GM12891 (cell line): ENCODE data around the gene GRIK1.

Experiments used
- PAX5 ChIP-seq: IDR thresholded peaks from 2 replicates; pipeline ENCODE4 v1.6.1; 2011; ENCODE audit warnings: low read length, moderate library complexity, mild to moderate bottlenecking; ENCODE audit not compliant: insufficient read depth, severe bottlenecking
- POLR2A ChIP-seq: IDR thresholded peaks from 2 replicates; pipeline ENCODE4 v1.6.1; 2011; ENCODE audit warnings: low read depth, low read length, control low read depth
- POLR2AphosphoS5 ChIP-seq: IDR thresholded peaks from 2 replicates; pipeline ENCODE4 v1.6.1; 2011; ENCODE audit warnings: low read depth, low read length, control low read depth
- POU2F2 ChIP-seq: IDR thresholded peaks from 2 replicates; pipeline ENCODE4 v1.6.1; 2011; ENCODE audit warnings: low read depth, mild to moderate bottlenecking, control low read depth, low read length, moderate library complexity
- SPI1 ChIP-seq: IDR thresholded peaks from 2 replicates; pipeline ENCODE4 v1.6.1; 2011; ENCODE audit warnings: low read depth, low read length, control low read depth
- TAF1 ChIP-seq: IDR thresholded peaks from 2 replicates; pipeline ENCODE4 v1.6.1; 2011; ENCODE audit warnings: low read depth, low read length, control low read depth

GRCh38 chr21:29825345-29825744, 114.5 kb downstream of the GRIK1 start:
- TF ChIP-seq TAF1 (no peak), POLR2A (no peak), POLR2AphosphoS5 (no peak), SPI1 (no peak), PAX5 (no peak), POU2F2 (no peak)
